COLO668 (cell line): Measurements from ENCODE around the gene GDA.

ENCODE experiments used
- DNase-seq: peaks from one replicate; lab custom pipeline; 2025; ENCODE audit not compliant: unreplicated experiment; lab: John Stamatoyannopoulos, UW

The GDA gene

DNA sequence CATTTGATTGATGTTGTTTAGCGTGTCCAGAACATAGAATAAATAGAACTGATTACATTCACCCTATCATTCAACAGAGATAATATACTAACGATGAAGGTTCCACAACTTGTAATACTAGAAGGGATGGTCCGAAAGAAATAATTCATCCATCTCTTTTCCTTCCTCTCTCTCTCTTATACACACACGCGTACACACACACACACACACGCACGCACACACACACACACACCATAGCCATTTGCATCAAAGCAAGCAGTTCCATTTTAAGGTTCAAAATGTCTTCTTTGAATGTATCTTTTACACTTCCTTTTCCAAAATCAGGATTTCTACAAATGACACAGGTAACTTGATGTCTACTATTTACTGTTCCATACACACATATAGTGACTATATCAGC is 887 bp downstream of the GDA start:
- DNase-seq = no peak

DNA sequence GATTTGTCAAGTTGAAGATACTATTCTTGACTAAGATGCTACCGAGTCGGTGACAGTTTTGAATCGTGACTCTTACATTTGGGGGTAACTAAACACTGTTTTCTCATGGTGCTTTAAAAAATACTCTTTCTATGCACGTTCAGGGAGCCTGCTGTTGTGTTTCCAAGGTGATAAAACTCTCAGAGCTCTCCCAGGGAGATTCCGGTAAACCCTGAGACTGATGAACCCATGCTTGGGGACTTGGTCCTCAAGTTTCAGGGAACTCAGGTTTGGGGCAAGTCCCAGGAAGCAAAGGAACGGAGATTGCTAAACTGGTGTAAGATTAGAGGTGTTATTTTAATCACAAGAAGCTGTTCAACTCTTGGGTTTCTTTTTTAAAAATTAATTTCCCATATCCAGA is 1.4 kb downstream of the GDA start:
- no peak for DNase-seq

GRCh38 chr9:72151104-72151503 is 1.9 kb downstream of the GDA start:
- DNase-seq = no peak

- DNase-seq = no peak
Observed at GRCh38 chr9:72154468-72155285, 5.4 kb downstream of the GDA start.

- DNase-seq = no peak
Observed at GRCh38 chr9:72155301-72155700, 6.1 kb downstream of the GDA start.

DNA sequence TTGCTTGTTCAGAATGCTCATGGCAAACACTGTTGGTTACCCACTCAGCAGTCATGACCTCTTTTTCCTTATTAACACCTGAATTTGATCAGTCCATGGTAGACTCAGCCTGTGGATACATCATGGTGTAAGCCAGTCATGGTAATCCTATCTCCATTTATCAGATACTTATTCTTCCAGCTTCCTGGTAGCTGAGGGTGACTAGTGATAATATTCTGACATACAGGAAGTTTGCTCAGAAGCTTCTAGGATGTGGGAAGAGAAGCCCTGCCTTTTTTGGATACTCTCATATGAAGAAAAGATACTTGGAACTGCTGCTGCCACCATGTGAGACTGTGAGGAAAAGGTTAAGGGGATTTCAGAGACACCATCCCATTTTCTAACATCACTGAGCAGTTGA is 7.3 kb downstream of the GDA start:
- DNase-seq = no peak

GRCh38 chr9:72158680-72159079 is 9.4 kb downstream of the GDA start:
- DNase-seq = no peak

DNA sequence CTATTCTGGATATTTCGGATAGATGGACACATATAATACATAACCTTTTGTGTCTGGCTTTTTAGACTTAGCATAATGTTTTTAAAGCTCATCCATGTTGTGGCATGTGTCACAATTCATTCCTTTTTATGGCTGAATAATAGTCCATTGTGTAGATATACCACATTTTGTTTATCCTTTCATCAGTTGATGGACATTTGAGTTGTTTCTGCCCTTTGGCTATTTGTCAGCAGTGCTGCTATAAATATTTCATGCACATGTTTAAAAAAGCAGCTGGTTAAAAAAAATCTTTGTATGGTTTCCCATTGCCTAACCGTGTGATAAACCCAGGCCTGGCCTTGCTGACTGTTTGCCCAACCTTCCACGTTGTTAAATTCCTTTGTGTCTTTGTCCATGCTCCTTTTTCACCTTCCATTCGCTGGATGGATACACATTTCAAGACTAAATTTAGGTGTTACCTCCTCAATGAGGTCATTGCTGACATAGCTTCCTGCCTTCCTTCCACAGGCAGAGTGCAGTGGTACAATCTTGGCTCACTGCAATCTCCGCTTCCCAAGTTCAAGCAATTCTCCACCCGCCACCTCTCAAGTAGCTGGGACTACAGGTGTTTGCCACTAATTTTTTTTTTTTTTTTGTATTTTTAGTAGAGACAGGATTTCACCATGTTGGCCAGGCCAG is 11.3 kb downstream of the GDA start:
- no peak for DNase-seq

- no peak for DNase-seq
Observed at GRCh38 chr9:72165326-72165725, 16.1 kb downstream of the GDA start.

GRCh38 chr9:72165821-72166547 is 16.7 kb downstream of the GDA start:
- DNase-seq = no peak

- no peak for DNase-seq
Observed at GRCh38 chr9:72168075-72168474, 18.8 kb downstream of the GDA start.

DNA sequence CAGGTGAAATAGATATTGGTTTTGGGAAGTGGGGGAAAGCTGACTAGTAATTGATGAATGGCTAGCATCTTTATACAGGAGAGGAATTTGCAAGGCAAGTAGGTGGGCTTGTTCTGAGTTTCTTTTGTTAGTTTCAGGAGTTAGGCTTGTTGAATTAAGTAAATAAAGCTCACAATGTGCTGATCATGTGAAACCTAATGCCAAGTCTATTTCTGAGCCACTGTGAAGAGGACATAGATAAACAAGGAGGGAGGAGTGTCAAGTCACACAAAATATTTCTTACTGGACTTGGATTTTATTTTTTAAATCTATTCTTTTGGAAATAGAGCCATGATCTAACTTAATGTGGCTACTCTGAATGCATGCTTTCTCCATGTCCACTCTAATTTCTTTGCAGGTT is 19.9 kb downstream of the GDA start:
- no peak for DNase-seq

GRCh38 chr9:72173080-72173479 is 23.8 kb downstream of the GDA start:
- no peak for DNase-seq

- DNase-seq = no peak
Observed at GRCh38 chr9:72185561-72185960, 36.3 kb downstream of the GDA start.

- no peak for DNase-seq
Observed at GRCh38 chr9:72187121-72187695, 38.0 kb downstream of the GDA start.

DNA sequence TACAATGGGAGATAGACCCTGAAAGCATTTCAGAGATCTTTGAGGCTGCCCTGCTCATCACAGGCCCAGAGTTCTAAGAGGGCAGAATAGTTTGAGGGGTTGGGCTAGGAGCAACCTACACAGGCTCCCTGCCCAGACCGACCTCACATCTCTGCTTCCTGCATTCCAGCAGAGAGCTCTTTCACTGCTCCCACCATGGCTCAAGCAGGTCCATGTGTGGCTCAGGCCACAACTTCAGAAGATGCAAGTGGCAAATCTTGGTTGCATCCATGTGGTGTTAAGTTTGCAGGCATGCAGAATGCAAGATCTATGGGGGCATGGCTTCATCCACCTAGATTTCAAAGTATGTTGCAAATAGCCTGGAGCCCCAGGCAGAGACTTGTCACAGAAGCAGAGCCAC is 39.0 kb downstream of the GDA start:
- no peak for DNase-seq

DNA sequence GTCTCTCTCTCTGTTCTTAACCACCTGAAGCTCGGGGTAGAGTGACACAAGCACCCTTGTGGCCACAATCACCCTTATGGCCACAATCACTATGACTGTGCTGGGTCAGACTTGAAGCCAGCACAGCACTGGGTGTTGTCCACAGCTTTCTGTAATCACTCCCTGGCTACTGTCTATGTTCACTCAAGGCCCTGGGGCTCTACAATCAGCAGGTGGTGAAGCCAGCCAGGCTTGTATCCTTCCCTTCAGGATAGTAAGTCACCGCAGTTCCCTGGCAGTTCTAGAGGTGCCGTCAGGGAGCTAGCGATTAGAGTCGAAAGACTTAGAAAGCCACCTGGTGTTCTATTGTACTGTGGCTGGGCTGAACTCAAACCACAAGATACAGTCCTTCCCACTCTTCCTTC is 44.2 kb downstream of the GDA start:
- DNase-seq = no peak

GRCh38 chr9:72199238-72199637 is 50.0 kb downstream of the GDA start:
- DNase-seq = no peak

GRCh38 chr9:72200452-72200851 is 51.2 kb downstream of the GDA start:
- DNase-seq = no peak

DNA sequence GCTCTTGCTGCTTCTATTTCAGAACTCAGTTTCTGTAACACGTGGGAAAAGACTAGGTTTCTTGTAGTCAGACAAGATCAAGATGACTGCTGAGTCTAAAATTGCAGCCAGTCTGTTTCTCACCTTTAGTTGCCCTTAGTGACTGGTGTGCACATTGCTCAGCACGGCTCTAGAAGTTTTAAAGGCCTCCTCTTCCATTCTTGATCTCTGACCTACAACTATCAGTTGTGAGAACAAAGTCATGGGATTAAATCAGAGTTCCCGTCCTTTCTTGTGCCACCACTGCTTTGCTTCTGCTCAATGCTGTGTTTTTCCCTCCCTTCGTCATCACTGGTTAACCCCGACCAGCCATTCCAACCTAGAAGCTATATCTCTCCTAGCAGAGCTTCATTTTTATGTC is 52.8 kb downstream of the GDA start:
- DNase-seq = no peak

DNA sequence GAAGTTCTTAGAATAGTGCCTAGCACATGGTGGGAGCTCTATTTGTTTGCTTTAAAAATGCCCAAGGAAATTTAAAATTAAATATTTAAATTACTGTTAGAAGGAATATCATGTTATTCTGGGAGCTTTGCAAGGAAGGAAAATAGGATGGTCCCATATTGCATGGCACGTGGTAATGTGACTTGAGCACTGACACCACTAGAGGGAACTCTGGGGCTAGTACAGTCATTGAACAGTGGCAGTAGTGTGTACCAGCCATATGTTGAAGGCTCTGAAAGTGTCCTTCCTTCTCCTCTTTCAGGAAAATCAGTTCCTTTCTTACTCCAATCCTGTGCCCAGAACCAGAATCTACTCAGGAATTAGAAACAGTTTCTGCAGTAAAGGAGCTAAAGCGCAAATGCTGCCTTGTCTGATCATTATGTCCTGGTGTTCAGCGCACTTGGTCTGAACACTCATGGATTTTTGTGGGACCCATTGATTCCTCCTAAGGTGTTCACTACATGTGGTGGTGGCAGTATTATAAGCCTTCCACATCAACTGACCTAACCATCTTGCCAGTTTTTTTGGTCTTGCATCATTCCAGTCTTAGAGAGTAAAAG is 54.1 kb downstream of the GDA start:
- peak; percentile 49 for DNase-seq
